HG03378 (cell line): ENCODE results near the gene CACNA1H.
"Not testable (repeated sequence)": the region's sequence is repeated elsewhere in the genome, so short reads cannot be mapped to it uniquely, and the experiment has no call there.

Experiments
- ATAC-seq: cut with Tn5 transposase; IDR thresholded peaks from one replicate; pipeline ENCODE4 v1.9.1; 2021; ENCODE audit warnings: mild to moderate bottlenecking, moderate library complexity; ENCODE audit not compliant: unreplicated experiment

CACNA1H gene

GRCh38 chr16:1243363-1243762 is 90.5 kb downstream of the CACNA1H start:
- ATAC-seq = not testable (repeated sequence)

DNA sequence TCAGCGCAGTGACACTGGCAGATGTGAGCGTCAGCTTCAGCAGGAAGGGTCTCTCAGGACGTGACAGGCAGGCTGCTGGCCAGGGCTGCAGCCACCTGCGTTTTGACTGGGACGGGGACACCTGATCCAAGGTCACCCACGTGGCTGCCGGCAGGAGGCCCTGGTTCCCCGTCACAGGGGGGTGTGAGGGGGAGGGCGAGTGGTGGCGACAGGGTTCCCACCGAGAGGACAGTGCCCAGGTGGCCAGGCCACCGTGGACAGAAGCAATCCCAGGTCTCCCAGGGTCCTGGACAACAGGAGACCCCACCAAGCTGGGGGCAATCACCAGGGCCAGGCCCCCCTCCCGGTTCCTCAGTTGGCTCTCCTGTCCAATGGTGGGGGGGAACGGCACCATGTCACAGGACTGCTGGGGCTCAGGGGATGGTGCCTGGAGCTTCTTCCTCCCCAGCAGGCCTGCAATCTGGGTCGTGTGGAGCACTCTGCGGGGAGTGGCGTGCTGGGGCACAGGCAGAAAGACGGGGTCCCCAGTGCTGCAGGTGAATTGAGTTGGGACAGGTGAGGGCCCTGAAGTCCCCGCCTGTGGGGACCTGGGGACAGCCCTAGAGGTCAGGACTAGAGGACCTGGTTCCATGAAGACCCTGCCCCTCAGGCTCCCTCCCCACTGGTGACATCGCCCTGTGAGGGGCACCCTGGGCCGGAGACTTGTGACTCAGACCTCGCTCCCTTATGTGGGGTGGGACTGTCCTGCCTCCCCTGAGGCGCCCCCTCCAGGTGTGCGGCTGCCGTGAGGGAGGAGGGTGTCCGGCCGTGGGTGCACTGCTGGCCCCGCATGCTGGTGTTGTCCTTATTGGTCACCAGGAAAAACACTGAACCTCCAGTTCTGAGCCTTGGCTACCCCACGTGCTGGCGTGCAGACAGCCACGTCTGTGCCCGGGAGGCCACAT is 91.3 kb downstream of the CACNA1H start:
- not testable (repeated sequence) for ATAC-seq

GRCh38 chr16:1244881-1245280 is 92.0 kb downstream of the CACNA1H start:
- no peak for ATAC-seq

DNA sequence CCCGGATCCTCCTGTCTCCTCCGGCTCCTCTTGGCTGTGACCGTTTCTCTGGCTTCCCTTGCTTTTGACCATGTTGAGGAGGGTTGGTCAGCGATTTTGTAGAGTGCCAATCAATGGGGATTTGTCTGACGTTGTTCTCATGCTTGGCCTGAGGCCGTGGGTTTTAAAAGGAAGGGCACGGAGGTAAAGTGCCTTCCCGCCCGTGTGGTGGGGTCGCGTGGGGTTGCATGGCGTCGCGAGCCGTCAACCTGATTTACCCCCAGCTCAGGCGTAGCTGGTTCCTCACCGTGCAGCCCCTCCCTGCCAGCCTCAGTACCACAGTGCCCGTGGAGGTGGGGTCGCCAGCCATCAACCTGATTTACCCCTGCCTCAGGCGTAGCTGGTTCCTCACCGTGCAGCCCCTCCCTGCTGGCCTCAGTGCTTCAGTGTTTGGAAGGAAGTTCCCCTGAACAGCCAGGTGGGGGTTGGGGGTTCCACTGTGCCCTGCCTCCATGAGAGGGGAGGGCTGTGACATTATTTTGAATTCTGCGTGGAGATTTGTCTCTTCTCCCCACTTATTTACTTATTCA is 92.6 kb downstream of the CACNA1H start:
- no peak for ATAC-seq

DNA sequence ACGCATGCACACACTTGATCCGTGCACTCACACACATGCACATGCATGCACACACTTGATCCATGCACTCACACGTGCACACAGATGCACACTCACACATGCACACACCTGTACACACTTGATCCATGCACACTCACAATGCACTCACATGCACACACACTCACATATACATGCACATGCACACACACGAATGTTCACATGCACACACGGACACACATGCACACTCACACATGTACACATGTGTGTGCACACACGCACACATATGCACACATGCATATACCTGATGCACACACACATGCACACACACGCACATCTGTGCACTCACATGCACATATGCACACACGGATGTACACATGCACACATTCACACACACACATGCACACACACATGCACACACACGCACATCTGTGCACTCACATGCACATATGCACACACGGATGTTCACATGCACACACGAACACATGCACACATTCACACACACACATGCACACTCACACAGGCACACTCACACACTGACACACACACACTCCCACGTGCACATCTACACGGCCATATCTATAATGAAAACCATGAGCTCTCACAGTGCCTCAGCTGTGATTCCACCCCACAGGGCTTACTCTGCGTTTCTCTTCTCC is 95.1 kb downstream of the CACNA1H start:
- ATAC-seq = not testable (repeated sequence)

GRCh38 chr16:1249031-1249755 is 96.3 kb downstream of the CACNA1H start:
- ATAC-seq = not testable (repeated sequence)

DNA sequence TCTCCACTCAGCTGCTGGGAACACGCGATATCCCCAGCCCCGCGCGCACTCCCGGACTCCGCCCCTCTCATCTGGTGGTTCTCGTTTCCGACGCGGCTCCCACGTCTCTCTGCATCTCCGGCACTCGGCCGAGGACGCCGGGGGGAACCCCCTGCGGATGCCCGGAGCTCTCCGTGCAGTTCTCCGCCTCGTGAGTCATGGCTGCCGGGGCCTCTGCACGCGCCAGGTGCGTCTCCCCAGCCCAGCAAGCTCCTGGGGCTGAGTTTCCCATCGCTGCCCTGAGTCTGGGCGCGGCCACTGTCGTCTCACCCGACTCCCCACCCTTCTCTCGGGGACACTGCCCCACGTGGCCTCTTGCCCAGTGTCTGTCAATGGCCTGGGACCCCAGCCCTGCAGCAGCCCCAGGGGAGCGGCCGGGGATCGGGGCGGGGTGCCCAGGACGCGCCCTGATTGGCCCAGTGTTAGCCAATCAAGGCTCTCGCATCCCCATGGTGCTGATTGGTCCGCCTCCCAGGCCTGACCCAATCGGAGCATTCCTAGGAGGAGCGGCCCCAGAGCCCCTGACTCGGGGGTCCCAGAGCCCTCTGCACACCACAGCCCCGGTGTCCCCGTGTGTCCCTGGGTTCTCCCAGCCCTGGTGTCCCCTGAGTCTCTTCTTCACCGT is 100.9 kb downstream of the CACNA1H start:
- ATAC-seq = not testable (repeated sequence)

GRCh38 chr16:1254821-1255220 is 101.9 kb downstream of the CACNA1H start:
- ATAC-seq = not testable (repeated sequence)

DNA sequence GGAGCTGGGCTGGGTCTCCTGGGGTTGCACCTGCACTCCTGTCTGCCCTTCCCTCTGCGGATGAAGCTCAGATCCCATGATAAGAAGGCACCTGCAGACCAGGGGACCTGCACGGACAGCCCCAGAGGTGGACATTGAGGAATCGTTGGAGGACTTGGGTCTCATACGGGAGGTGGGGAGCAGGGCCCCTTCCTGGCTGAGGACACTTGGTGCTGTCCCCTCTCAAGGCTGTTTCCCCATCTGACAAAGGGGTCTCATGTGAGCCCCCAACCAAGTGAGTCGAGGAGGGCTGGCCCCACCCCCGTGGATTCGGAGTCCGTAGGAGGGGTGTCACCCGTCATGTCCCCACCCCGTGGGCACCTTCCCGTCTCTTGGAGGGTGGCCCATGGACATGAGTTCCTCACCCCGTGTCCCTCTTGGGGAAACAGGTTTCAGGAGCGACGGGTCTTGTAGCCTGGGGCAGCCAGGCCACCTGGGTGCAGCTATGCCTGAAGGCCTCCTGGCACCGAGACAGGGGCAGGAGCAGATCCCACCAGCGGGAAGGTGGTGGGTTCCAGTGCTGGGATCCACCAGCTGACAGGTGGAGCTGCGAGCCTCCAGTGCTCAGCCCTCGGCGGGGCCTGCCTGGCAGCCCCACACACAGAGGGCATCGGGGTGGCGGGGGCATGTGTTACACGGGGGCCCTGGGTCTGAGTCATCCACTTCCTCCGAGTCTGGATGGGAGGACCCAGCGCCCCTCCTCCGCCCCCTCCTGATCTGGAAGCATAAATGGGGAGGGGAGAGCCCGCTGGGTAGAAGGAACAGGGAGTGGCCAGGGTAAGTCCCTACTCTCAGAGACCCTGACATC is 102.6 kb downstream of the CACNA1H start, which contains the start of gene TPSD1:
Gene TPSD1 (plus strand): TSS at position 794 of the 847 bp plus-strand sequence. CDS start 212 bp downstream, outside the sequence.
- not testable (repeated sequence) for ATAC-seq

- not testable (repeated sequence) for ATAC-seq
These were observed 103.5 kb downstream of the CACNA1H start for GRCh38 chr16:1256296-1256873.

- no peak for ATAC-seq
These were observed 104.0 kb downstream of the CACNA1H start for GRCh38 chr16:1256874-1257322.

- ATAC-seq = no peak
These were observed 104.8 kb downstream of the CACNA1H start for GRCh38 chr16:1257561-1258224.

GRCh38 chr16:1258225-1258600 is 105.3 kb downstream of the CACNA1H start:
- no peak for ATAC-seq

- no peak for ATAC-seq
These were observed 106.2 kb downstream of the CACNA1H start for GRCh38 chr16:1258906-1259759.

- ATAC-seq = no peak
These were observed 106.8 kb downstream of the CACNA1H start for GRCh38 chr16:1259760-1260068.

DNA sequence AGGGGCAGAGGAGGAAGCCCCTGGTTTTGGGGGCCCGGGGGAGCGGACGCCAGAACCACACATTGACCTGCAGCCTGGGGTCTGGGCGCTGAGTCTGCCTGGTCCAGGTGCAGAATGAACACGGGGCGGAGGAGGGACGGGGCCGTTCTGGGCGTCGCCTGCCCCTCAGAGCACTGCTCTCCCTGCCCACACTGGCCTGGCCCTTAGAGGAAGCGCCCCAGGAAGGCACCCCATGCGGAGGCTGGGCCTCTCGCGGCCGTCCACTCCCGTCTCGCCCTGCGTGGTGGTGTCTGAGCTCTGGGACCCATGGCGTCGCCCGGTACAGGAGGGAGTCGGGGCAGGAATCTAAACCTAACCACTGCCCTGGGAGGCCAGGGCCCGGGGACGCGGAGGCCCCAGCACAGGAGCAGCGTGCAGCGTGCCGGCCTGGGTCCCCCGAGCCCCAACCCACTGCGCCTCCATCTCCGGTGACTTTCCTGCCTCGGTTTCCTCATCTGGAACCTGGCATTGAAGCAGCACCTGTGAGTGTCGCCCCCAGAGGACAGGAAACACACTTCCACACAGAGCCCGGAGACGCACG is 107.3 kb downstream of the CACNA1H start:
- ATAC-seq = no peak

- no peak for ATAC-seq
These were observed 108.4 kb downstream of the CACNA1H start for GRCh38 chr16:1261131-1261892.
